CD4-positive, alpha-beta T cell treated with Interleukin-6 at 100 ng/mL for 8 hours (primary cell): ENCODE measurements around the gene MYL6B.
A peak's percentile ranks its signal among the peaks of the same experiment; 100 is the strongest.
"Not testable (repeated sequence)": the region's sequence is repeated elsewhere in the genome, so short reads cannot be mapped to it uniquely, and the experiment has no call there.

Experiments used
- DNase-seq: peaks from one replicate; pipeline ENCODE4 v3.0.0-alpha.2; 2020; ENCODE audit warnings: mixed read lengths, low spot score

The MYL6B gene

GRCh38 chr12:56152756-56153677, 630 bp downstream of the MYL6B start:
- no peak for DNase-seq

- no peak for DNase-seq
These were observed 1.3 kb downstream of the MYL6B start for GRCh38 chr12:56153678-56154065.

- no peak for DNase-seq
These were observed 1.9 kb downstream of the MYL6B start for GRCh38 chr12:56154246-56154771.

- DNase-seq: no peak
These were observed 2.4 kb downstream of the MYL6B start for GRCh38 chr12:56154818-56155217.

- DNase-seq: no peak
These were observed 3.0 kb downstream of the MYL6B start for GRCh38 chr12:56155256-56155845.

- not testable (repeated sequence) for DNase-seq
These were observed 4.2 kb downstream of the MYL6B start for GRCh38 chr12:56156464-56157200.

- peak; percentile 52 for DNase-seq
These were observed 5.0 kb downstream of the MYL6B start for GRCh38 chr12:56157201-56158028.

GRCh38 chr12:56158029-56158925, 5.9 kb downstream of the MYL6B start, which contains the start of gene MYL6:
MYL6 (plus strand) TSS chr12:56158359; CDS start chr12:56158402, 43 bp downstream.
- peak; percentile 94 for DNase-seq

- DNase-seq: peak; percentile 14
These were observed 6.6 kb downstream of the MYL6B start for GRCh38 chr12:56158926-56159461.

GRCh38 chr12:56159482-56160192, 7.2 kb downstream of the MYL6B start:
- DNase-seq: no peak

- DNase-seq: peak; percentile 70
These were observed 7.9 kb downstream of the MYL6B start for GRCh38 chr12:56160193-56160763.

GRCh38 chr12:56160894-56161689, 8.7 kb downstream of the MYL6B start:
- no peak for DNase-seq

- no peak for DNase-seq
These were observed 9.4 kb downstream of the MYL6B start for GRCh38 chr12:56161690-56162351.

GRCh38 chr12:56162468-56163290, 10.3 kb downstream of the MYL6B start:
- DNase-seq: no peak

GRCh38 chr12:56163533-56164344, 11.4 kb downstream of the MYL6B start:
- DNase-seq: no peak

- no peak for DNase-seq
These were observed 11.9 kb downstream of the MYL6B start for GRCh38 chr12:56164345-56164729.
